T-helper 17 cell (primary cell): ENCODE results near the gene SREBF1. TPM values are rescaled to one million over a fixed set of nuclear protein-coding genes. Genes with fewer than 3 reads are reported as not detected.

ENCODE experiments used
- ATAC-seq: fragments of 150-1000 bp; cut with Tn5 transposase; 2 replicates; pipeline ENCODE4 v1.10.0; 2021; ENCODE audit warnings: mild to moderate bottlenecking, moderate library complexity
- DNase-seq, 3 donors: peaks; one replicate each; pipeline versions ENCODE4 v3.0.0 to v3.0.0-alpha.2; 2020 to 2021
- H3K9me3 ChIP-seq: one replicate; pipeline ENCODE4 v1.7.0; 2013; ENCODE audit warnings: low read length, mild to moderate bottlenecking; ENCODE audit not compliant: control insufficient read depth, poor library complexity, severe bottlenecking
- H3K27ac Mint-ChIP-seq: one replicate; pipeline ENCODE4 v1.8.0; 2022; ENCODE audit warnings: mild to moderate bottlenecking, moderate library complexity, mixed read lengths
- H3K27me3 Mint-ChIP-seq: one replicate; pipeline ENCODE4 v1.8.0; 2022; ENCODE audit warnings: mixed read lengths
- H3K36me3 Mint-ChIP-seq: one replicate; pipeline ENCODE4 v1.8.0; 2022; ENCODE audit warnings: low read depth, mixed read lengths
- H3K4me1 Mint-ChIP-seq: one replicate; pipeline ENCODE4 v1.8.0; 2022; ENCODE audit warnings: mild to moderate bottlenecking, mixed read lengths
- H3K4me3 Mint-ChIP-seq: one replicate; pipeline ENCODE4 v1.8.0; 2022; ENCODE audit warnings: mild to moderate bottlenecking, moderate library complexity, mixed read lengths
- total RNA-seq, 4 donors: library from RNA in 2 of 4; stranded (reverse) in 2 of 4; gene quantifications; one replicate each; pipeline ENCODE4 v1.2.3 and lab custom pipeline; 2022 to 2026

SREBF1 gene
- total RNA-seq (100 to 1,000 TPM; 198 to 241 TPM), total RNA-seq (lab: John Stamatoyannopoulos, UW) (16.2 to 50.7 reads per million in 2 donors)

- Mint-ChIP-seq H3K4me3 (peak within 1 kb of the TSS; percentile 91), H3K36me3 (peaks cover 2% of the 10 kb centered on the region), H3K4me1 (peaks cover 48% of the 10 kb centered on the region), H3K27ac (peak within 1 kb of the TSS; percentile 98), H3K27me3 (no peaks in the 10 kb centered on the region)
- peak; percentile 54 to 61 (median 57) for DNase-seq
- ATAC-seq = peak; percentile 41
- H3K9me3 ChIP-seq = no peaks in the 10 kb centered on the region
Observed at GRCh38 chr17:17836818-17837379, at the start of gene SREBF1. Gene SREBF1 (minus strand): TSS chr17:17836986. CDS start chr17:17836817, 169 bp downstream.

- no peak for ATAC-seq
- no peaks in the 10 kb centered on the region for H3K27me3 Mint-ChIP-seq
- H3K36me3 Mint-ChIP-seq = peaks cover 2% of the 10 kb centered on the region
- no peak overlapping the region for H3K4me3 Mint-ChIP-seq
- H3K4me1 Mint-ChIP-seq = peaks cover 4% of the 10 kb centered on the region
- H3K27ac Mint-ChIP-seq = no peak overlapping the region
- no peak for DNase-seq
- H3K9me3 ChIP-seq = no peaks in the 10 kb centered on the region
Observed at GRCh38 chr17:17886226-17886625, 49.4 kb upstream of the SREBF1 start.

GRCh38 chr17:17884391-17885357, 47.9 kb upstream of the SREBF1 start:
- no peaks in the 10 kb centered on the region for H3K9me3 ChIP-seq
- H3K4me1 Mint-ChIP-seq = no peaks in the 10 kb centered on the region
- H3K36me3 Mint-ChIP-seq = peaks cover 5% of the 10 kb centered on the region
- ATAC-seq (no peak), DNase-seq (no peak)
- H3K27ac Mint-ChIP-seq = no peak overlapping the region
- no peak overlapping the region for H3K4me3 Mint-ChIP-seq
- no peaks in the 10 kb centered on the region for H3K27me3 Mint-ChIP-seq

- no peak for DNase-seq
- Mint-ChIP-seq H3K27me3 (no peaks in the 10 kb centered on the region), H3K4me1 (no peaks in the 10 kb centered on the region), H3K27ac (no peak overlapping the region), H3K36me3 (peaks cover 5% of the 10 kb centered on the region), H3K4me3 (no peak overlapping the region)
- no peak for ATAC-seq
- H3K9me3 ChIP-seq = no peaks in the 10 kb centered on the region
Observed at GRCh38 chr17:17883801-17884200, 47.0 kb upstream of the SREBF1 start.

GRCh38 chr17:17882082-17882581, 45.3 kb upstream of the SREBF1 start:
- H3K27ac Mint-ChIP-seq = peak overlapping the region; percentile 65
- peaks cover 7% of the 10 kb centered on the region for H3K36me3 Mint-ChIP-seq
- no peak for DNase-seq
- no peak for ATAC-seq
- H3K27me3 Mint-ChIP-seq = no peaks in the 10 kb centered on the region
- H3K4me1 Mint-ChIP-seq = no peaks in the 10 kb centered on the region
- H3K4me3 Mint-ChIP-seq = no peak overlapping the region
- no peaks in the 10 kb centered on the region for H3K9me3 ChIP-seq

- ATAC-seq = no peak
- Mint-ChIP-seq H3K36me3 (peaks cover 7% of the 10 kb centered on the region), H3K27me3 (no peaks in the 10 kb centered on the region), H3K27ac (peak overlapping the region; percentile 65), H3K4me3 (no peak overlapping the region), H3K4me1 (no peaks in the 10 kb centered on the region)
- H3K9me3 ChIP-seq = no peaks in the 10 kb centered on the region
- no peak for DNase-seq
Observed at GRCh38 chr17:17880577-17881196, 43.9 kb upstream of the SREBF1 start.

- ATAC-seq = no peak
- Mint-ChIP-seq H3K27me3 (no peaks in the 10 kb centered on the region), H3K4me1 (peaks cover 2% of the 10 kb centered on the region), H3K4me3 (no peak overlapping the region), H3K27ac (no peak overlapping the region), H3K36me3 (peaks cover 4% of the 10 kb centered on the region)
- no peak for DNase-seq
- H3K9me3 ChIP-seq = no peaks in the 10 kb centered on the region
Observed at GRCh38 chr17:17877529-17878358, 41.0 kb upstream of the SREBF1 start.

GRCh38 chr17:17876959-17877528, 40.3 kb upstream of the SREBF1 start:
- DNase-seq (no peak), ATAC-seq (no peak)
- Mint-ChIP-seq H3K27ac (no peak overlapping the region), H3K4me3 (no peak overlapping the region), H3K4me1 (peaks cover 2% of the 10 kb centered on the region), H3K27me3 (no peaks in the 10 kb centered on the region), H3K36me3 (peaks cover 4% of the 10 kb centered on the region)
- no peaks in the 10 kb centered on the region for H3K9me3 ChIP-seq

- DNase-seq (no peak), ATAC-seq (no peak)
- Mint-ChIP-seq H3K4me3 (no peak overlapping the region), H3K27me3 (no peaks in the 10 kb centered on the region), H3K27ac (no peak overlapping the region), H3K36me3 (peaks cover 5% of the 10 kb centered on the region), H3K4me1 (peaks cover 4% of the 10 kb centered on the region)
- no peaks in the 10 kb centered on the region for H3K9me3 ChIP-seq
Observed at GRCh38 chr17:17874478-17874877, 37.7 kb upstream of the SREBF1 start.

- Mint-ChIP-seq H3K27ac (no peak overlapping the region), H3K4me1 (peaks cover 4% of the 10 kb centered on the region), H3K36me3 (peaks cover 5% of the 10 kb centered on the region), H3K4me3 (no peak overlapping the region), H3K27me3 (no peaks in the 10 kb centered on the region)
- ATAC-seq (no peak), DNase-seq (no peak)
- H3K9me3 ChIP-seq = no peaks in the 10 kb centered on the region
Observed at GRCh38 chr17:17873450-17873991, 36.7 kb upstream of the SREBF1 start.

GRCh38 chr17:17872547-17873345, 36.0 kb upstream of the SREBF1 start:
- Mint-ChIP-seq H3K36me3 (peaks cover 5% of the 10 kb centered on the region), H3K4me3 (no peak overlapping the region), H3K4me1 (peaks cover 4% of the 10 kb centered on the region), H3K27ac (no peak overlapping the region), H3K27me3 (no peaks in the 10 kb centered on the region)
- no peaks in the 10 kb centered on the region for H3K9me3 ChIP-seq
- ATAC-seq (no peak), DNase-seq (no peak)
